Stimulated activated naive CD8-positive, alpha-beta T cell treated with anti-CD3 and anti-CD28 coated beads, Interleukin-15, Interleukin-2, amounts not matched to agents 100 ng/mL and 50 ng/mL, for 24 hours (primary cell): Measurements from ENCODE around the gene PPIC.
"Not testable (repeated sequence)": the region's sequence is repeated elsewhere in the genome, so short reads cannot be mapped to it uniquely, and the experiment has no call there.

ENCODE experiments used
- H3K27ac Mint-ChIP-seq: one replicate; pipeline ENCODE4 v1.8.0; 2021; ENCODE audit warnings: mild to moderate bottlenecking, mixed read lengths
- H3K27me3 Mint-ChIP-seq: one replicate; pipeline ENCODE4 v1.8.0; 2021; ENCODE audit warnings: mixed read lengths
- H3K36me3 Mint-ChIP-seq: one replicate; pipeline ENCODE4 v1.8.0; 2021; ENCODE audit warnings: low read depth, mixed read lengths
- H3K4me1 Mint-ChIP-seq: one replicate; pipeline ENCODE4 v1.8.0; 2021; ENCODE audit warnings: low read depth, mixed read lengths
- H3K4me3 Mint-ChIP-seq: one replicate; pipeline ENCODE4 v1.8.0; 2021; ENCODE audit warnings: mild to moderate bottlenecking, mixed read lengths
- H3K9me3 Mint-ChIP-seq: one replicate; pipeline ENCODE4 v1.8.0; 2021; ENCODE audit warnings: mixed read lengths

Gene PPIC

DNA sequence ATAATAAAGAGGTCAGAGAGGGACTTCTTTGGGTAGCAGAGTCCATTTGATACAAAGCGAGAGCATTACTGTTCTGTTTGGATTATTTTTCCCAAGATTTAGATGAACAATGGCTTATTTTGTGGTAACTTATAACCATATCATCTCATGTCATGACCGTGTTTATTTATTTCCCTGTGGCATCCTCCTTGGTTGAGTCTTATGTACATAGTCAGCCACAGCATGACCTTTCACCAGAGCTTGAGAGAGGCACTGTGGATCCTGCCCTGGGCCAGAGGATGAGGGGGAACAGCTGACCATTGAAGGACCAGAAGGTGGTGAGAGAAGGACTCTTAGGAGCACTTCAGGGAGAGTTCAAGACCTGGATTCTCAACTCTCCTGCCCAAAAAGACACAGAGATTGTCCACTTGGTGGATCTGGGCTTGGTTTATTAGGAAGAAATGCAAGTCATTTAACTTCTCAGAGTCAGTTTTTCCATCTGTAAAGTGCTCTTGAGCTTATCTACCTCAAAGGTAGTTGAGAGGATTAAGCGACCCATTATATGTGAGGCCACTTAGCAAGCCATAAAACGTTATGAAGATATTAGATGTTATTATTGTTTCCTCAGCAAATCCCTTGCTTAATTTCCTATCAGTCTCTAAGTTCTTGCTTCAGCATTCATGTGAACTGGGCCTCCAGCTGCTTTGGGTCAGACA is 51.4 kb downstream of the PPIC start:
- H3K27ac Mint-ChIP-seq = no peak overlapping the region
- H3K27me3 Mint-ChIP-seq = no peaks in the 10 kb centered on the region
- H3K4me1 Mint-ChIP-seq = no peaks in the 10 kb centered on the region
- H3K4me3 Mint-ChIP-seq = no peak overlapping the region
- no peaks in the 10 kb centered on the region for H3K9me3 Mint-ChIP-seq
- H3K36me3 Mint-ChIP-seq = no peaks in the 10 kb centered on the region

DNA sequence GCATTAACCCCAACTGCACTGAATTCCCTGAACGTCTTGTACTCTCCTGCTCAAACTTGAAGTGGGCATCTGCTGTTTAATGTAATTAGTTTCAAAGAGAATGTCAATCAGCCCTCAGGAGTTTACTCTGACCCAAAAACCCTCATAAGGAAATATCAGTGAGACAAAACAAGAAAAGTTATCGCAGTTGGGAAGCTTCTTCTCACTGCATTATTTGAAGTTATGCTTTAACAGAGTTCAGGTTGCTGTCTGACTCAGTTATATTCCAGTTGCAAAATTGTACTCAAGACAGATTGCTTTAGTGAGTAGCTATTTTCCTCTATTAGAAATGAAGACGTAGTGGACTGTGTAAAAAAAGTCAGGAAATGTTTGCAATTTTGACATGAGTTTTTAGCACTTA is 52.1 kb downstream of the PPIC start:
- H3K27ac Mint-ChIP-seq = no peak overlapping the region
- no peaks in the 10 kb centered on the region for H3K9me3 Mint-ChIP-seq
- H3K4me3 Mint-ChIP-seq = no peak overlapping the region
- no peaks in the 10 kb centered on the region for H3K36me3 Mint-ChIP-seq
- H3K27me3 Mint-ChIP-seq = no peaks in the 10 kb centered on the region
- H3K4me1 Mint-ChIP-seq = no peaks in the 10 kb centered on the region

DNA sequence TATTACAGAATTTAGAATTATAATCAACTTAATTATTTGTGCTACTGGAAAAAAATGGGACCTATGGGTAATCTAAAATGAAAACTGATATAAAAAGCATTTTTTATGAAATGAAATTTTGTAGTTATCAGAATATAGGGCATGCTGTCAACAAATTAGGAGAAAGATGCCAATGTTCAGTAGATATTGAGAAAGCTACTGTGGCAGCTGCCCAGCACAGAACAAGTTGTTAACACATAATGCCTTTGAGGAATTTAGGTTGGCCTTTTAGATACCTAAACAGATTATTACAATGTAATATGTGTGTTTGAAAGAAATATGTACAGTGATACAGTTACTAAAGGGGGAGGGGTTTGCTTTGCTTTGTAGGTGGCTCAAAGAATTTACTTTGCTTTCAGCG is 54.1 kb downstream of the PPIC start:
- Mint-ChIP-seq H3K27me3 (no peaks in the 10 kb centered on the region), H3K4me1 (no peaks in the 10 kb centered on the region), H3K9me3 (no peaks in the 10 kb centered on the region), H3K4me3 (no peak overlapping the region), H3K27ac (no peak overlapping the region), H3K36me3 (no peaks in the 10 kb centered on the region)

DNA sequence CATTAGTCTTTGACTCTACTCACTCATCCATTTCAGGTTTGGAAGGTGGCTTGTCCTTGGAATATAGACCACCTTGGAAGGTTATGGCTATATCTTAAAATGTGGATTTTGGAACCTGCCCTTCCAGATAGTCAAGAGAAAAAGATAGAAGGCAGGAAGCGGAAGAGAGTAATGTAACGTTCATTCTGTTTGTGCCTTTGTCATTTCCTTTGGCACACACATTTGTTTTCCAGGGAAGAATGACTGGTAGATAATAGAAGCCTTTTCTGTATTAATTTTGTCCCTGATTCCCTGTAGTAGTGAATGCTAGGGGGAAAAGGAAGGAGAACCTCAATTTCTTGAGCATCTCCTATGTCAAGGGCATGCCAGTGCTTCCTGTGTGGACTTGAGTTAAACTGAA is 54.7 kb downstream of the PPIC start:
- no peaks in the 10 kb centered on the region for H3K9me3 Mint-ChIP-seq
- H3K4me1 Mint-ChIP-seq = no peaks in the 10 kb centered on the region
- H3K27ac Mint-ChIP-seq = no peak overlapping the region
- H3K27me3 Mint-ChIP-seq = no peaks in the 10 kb centered on the region
- H3K36me3 Mint-ChIP-seq = no peaks in the 10 kb centered on the region
- H3K4me3 Mint-ChIP-seq = no peak overlapping the region

DNA sequence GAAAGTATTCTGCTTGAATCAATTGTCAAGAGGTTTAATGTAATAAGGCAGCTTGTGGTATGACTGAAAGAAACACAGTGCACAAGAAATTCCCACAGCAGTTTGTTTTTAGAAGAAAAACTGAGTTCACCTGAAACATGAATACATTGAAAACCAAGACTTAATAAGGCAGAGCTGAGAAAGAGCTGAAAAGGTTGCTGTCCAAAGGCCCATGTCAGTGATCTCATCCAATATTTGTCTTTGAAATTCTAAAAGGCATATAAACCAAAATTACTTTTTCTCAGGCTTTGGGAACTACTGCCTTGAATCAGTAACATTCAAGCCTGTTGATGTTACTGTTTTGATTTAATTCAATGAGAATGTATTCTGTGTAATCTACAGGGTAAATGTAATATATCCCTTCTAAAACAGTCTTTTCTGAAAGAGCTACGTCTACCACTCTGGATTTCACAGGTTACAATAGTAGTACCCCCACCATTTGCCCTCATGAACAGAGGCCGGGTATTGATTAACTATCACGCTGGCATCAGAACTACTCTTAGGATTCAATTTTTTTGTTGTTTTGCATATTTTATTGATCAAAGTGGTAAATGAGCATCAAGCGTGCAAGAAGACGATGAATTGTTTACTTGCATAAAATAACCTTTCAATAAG is 57.8 kb downstream of the PPIC start:
- Mint-ChIP-seq H3K9me3 (no peaks in the 10 kb centered on the region), H3K4me3 (no peak overlapping the region), H3K27ac (no peak overlapping the region), H3K4me1 (no peaks in the 10 kb centered on the region), H3K36me3 (no peaks in the 10 kb centered on the region), H3K27me3 (peaks cover 9% of the 10 kb centered on the region)

DNA sequence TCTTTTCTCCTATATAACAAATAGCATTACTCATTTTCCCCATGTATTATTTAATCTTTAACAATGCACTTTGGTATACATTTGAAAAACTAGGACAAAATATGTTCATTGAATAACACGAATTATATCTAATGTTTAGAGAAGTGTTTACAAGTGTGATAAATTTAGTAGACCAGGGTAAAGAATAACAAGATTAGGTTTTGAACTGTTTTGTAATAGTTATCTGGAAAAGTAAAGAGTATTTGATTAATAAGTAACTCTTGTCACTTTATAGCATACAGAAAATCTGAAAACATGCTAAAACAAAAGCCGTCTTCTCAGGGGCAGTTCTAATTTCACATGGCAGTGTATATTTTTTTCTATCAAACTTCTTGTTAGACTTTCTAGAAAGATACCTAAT is 58.5 kb downstream of the PPIC start:
- no peaks in the 10 kb centered on the region for H3K9me3 Mint-ChIP-seq
- no peak overlapping the region for H3K4me3 Mint-ChIP-seq
- H3K4me1 Mint-ChIP-seq = no peaks in the 10 kb centered on the region
- H3K27me3 Mint-ChIP-seq = peaks cover 9% of the 10 kb centered on the region
- no peaks in the 10 kb centered on the region for H3K36me3 Mint-ChIP-seq
- H3K27ac Mint-ChIP-seq = no peak overlapping the region

DNA sequence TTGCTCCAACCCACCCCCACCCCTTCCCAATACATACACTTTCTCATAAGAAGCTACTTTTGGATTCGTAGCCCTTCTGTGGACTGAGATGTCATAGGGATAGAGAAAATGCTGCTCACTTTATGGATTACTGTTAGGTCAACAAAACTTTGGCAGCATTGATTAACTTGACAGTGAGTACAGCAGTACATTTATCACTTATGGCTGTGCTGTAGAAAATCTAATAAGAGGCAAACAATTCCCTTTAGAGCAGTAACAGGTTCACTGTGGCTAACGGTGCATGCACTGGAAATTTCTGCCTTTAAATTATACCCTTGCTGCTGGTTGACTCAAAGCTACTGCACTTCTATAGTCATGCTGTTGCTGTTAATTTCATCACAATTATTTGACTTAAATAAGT is 59.2 kb downstream of the PPIC start:
- H3K4me3 Mint-ChIP-seq = no peak overlapping the region
- H3K36me3 Mint-ChIP-seq = no peaks in the 10 kb centered on the region
- H3K4me1 Mint-ChIP-seq = no peaks in the 10 kb centered on the region
- H3K9me3 Mint-ChIP-seq = no peaks in the 10 kb centered on the region
- no peak overlapping the region for H3K27ac Mint-ChIP-seq
- H3K27me3 Mint-ChIP-seq = peaks cover 9% of the 10 kb centered on the region

DNA sequence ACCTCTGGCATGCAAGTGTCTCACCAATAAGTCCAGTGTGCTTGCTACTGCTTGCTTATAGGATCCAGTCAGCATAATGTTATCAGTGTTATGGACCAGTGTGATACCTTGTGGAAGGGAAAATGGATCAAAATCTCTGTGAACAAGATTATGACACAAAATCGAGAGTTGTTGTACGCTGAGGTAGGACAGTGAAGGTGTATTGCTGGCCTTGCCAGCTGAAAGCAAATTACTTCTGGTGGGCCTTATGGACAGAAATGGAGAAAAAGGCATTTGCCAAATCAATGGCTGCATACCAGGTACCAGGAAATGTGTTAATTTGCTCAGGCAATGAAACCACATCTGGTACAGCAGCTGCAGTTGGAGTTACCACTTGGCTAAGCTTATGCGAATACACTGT is 62.3 kb downstream of the PPIC start:
- H3K4me3 Mint-ChIP-seq, H3K4me1 Mint-ChIP-seq, H3K36me3 Mint-ChIP-seq: not testable (repeated sequence)

DNA sequence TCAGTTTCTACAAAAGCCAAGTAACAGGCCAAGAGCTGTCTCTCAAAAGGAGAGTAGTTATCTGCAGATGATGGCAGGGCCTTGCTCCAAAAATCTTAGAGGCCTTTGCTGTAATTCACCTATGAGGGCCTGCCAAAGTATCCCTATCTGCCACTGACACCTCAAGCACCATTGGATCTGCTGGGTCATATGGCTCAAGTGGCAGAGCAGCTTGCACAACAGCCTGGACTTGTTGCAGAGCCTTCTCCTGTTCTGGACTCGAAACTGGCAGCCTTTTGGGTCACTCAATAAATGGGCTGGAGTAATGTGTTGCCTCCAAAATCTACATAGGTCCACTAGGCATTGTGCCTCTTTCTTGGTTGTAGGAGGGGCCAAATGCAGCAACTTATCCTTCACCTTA is 62.8 kb downstream of the PPIC start:
- H3K27ac Mint-ChIP-seq, H3K36me3 Mint-ChIP-seq, H3K27me3 Mint-ChIP-seq, H3K4me3 Mint-ChIP-seq, H3K4me1 Mint-ChIP-seq, H3K9me3 Mint-ChIP-seq: not testable (repeated sequence)

More for the DNA sequence above, 62.3 kb downstream of the PPIC start:
- H3K27me3 Mint-ChIP-seq, H3K27ac Mint-ChIP-seq, H3K9me3 Mint-ChIP-seq: not testable (repeated sequence)
